A673 (cell line): Measurements from ENCODE around the gene HPSE2. TPM values are rescaled to one million over a fixed set of nuclear protein-coding genes. Genes with fewer than 3 reads are reported as not detected.
"Not testable (repeated sequence)": the region's sequence is repeated elsewhere in the genome, so short reads cannot be mapped to it uniquely, and the experiment has no call there.

Source experiments
- BruUV-seq: library from RNA; stranded (reverse); fragments of 400-500 nt; replicated peaks from 2 replicates; lab custom pipeline; 2021; lab: Mats Ljungman, UMichigan
- CTCF ChIA-PET: fragments of 300-600 bp; sonication (Branson Sonifier 250); formaldehyde crosslinking; loops from one replicate; lab custom pipeline; 2022; ENCODE audit warnings: antibody characterized with exemption; lab: Charles Lee
- POLR2A ChIA-PET: fragments of 300-600 bp; sonication (Branson Sonifier 250); formaldehyde crosslinking; loops from one replicate; lab custom pipeline; 2022; ENCODE audit warnings: antibody characterized with exemption; ENCODE audit not compliant: low non-redundant PET; lab: Charles Lee
- DNase-seq: peaks from one replicate; pipeline ENCODE4 v3.0.0-alpha.2; 2015; ENCODE audit warnings: low spot score
- H3K27ac ChIP-seq: fragments of 200-600 bp; sonication (generic); 2 replicates; pipeline ENCODE4 v1.5.1; 2016; ENCODE audit warnings: mixed run types, low read depth, mild to moderate bottlenecking, mixed read lengths, antibody characterized with exemption, low read length; ENCODE audit not compliant: poor library complexity, severe bottlenecking
- H3K27me3 ChIP-seq: fragments of 200-600 bp; sonication (generic); replicated peaks from 2 replicates; pipeline ENCODE4 v1.6.1; 2017; ENCODE audit warnings: mixed run types, low read depth, mild to moderate bottlenecking, mixed read lengths, antibody characterized with exemption, low read length; ENCODE audit not compliant: insufficient read depth, poor library complexity
- H3K36me3 ChIP-seq: fragments of 200-600 bp; sonication (generic); 2 replicates; pipeline ENCODE4 v1.6.1; 2016; ENCODE audit warnings: mixed run types, mild to moderate bottlenecking, mixed read lengths, antibody characterized with exemption, low read length; ENCODE audit not compliant: insufficient read depth, poor library complexity, severe bottlenecking
- H3K4me1 ChIP-seq: fragments of 200-600 bp; sonication (generic); 2 replicates; pipeline ENCODE4 v1.6.1; 2017; ENCODE audit warnings: mixed run types, mild to moderate bottlenecking, mixed read lengths, antibody characterized with exemption, low read length; ENCODE audit not compliant: insufficient read depth, poor library complexity, severe bottlenecking
- H3K4me3 ChIP-seq: fragments of 200-600 bp; sonication (generic); 2 replicates; pipeline ENCODE4 v1.5.1; 2016; ENCODE audit warnings: low read depth, mixed run types, mild to moderate bottlenecking, mixed read lengths, low read length; ENCODE audit not compliant: poor library complexity, severe bottlenecking
- H3K9me3 ChIP-seq: fragments of 200-600 bp; sonication (generic); 2 replicates; pipeline ENCODE4 v1.6.1; 2016; ENCODE audit warnings: mixed run types, low read depth, mild to moderate bottlenecking, mixed read lengths, antibody characterized with exemption, low read length; ENCODE audit not compliant: poor library complexity, severe bottlenecking
- EZH2 ChIP-seq: fragments of 200-600 bp; sonication (generic); IDR thresholded peaks from 2 replicates; pipeline ENCODE4 v1.6.1; 2017; ENCODE audit warnings: borderline replicate concordance, low read depth, mild to moderate bottlenecking, mixed read lengths, antibody characterized with exemption, low read length; ENCODE audit not compliant: poor library complexity, severe bottlenecking
- intact Hi-C: fragments of 100-400 bp; cut with micrococcal nuclease; formaldehyde crosslinking; loops from one replicate; pipeline ENCODE4 v1.10.0; 2022; ENCODE audit not compliant: unreplicated experiment
- total RNA-seq: library from RNA; stranded (reverse); gene quantifications from 2 replicates; pipeline ENCODE4 v1.2.3, GENCODE V29; 2021
- TF ChIP-seq, protein P1 (sequence below): fragments of 300-800, 200-600 bp; sonication (generic); conservative IDR thresholded peaks from 2 replicates; pipeline ENCODE4 v1.5.1; 2017; ENCODE audit warnings: low read depth, mild to moderate bottlenecking, antibody characterized with exemption, low read length, moderate library complexity, mixed read lengths

The HPSE2 gene
- total RNA-seq, 1 experiment from 2014 or later = not detected

DNA sequence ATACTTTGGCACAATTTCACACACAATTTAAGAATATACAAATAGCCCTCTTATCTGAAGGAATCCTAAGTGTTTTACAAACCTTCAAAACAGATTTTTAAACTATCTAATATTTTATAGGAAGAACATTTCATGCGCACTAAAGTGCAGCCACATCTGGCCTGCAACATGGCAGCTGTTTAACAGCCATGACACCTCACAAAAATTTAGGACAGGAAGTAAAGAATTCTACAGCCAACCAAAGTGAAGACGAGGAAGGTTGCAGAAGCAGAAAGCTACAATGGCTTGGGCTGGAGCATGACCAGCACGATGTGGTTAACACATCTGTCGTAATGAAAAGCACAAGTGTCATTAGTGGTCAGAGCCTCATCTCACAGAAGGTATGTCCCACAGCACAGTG is 238.1 kb downstream of the HPSE2 start:
- no peaks in the 10 kb centered on the region for H3K36me3 ChIP-seq
- intact Hi-C loops = no loop called here
- CTCF ChIA-PET = no interaction called here
- H3K4me1 ChIP-seq = no peaks in the 10 kb centered on the region
- DNase-seq = no peak
- TF ChIP-seq, protein P1, sequence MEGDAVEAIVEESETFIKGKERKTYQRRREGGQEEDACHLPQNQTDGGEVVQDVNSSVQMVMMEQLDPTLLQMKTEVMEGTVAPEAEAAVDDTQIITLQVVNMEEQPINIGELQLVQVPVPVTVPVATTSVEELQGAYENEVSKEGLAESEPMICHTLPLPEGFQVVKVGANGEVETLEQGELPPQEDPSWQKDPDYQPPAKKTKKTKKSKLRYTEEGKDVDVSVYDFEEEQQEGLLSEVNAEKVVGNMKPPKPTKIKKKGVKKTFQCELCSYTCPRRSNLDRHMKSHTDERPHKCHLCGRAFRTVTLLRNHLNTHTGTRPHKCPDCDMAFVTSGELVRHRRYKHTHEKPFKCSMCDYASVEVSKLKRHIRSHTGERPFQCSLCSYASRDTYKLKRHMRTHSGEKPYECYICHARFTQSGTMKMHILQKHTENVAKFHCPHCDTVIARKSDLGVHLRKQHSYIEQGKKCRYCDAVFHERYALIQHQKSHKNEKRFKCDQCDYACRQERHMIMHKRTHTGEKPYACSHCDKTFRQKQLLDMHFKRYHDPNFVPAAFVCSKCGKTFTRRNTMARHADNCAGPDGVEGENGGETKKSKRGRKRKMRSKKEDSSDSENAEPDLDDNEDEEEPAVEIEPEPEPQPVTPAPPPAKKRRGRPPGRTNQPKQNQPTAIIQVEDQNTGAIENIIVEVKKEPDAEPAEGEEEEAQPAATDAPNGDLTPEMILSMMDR = no peak
- TF ChIP-seq EZH2 = no peak
- no TSS peak for BruUV-seq
- no peak overlapping the region for H3K27ac ChIP-seq
- no peaks in the 10 kb centered on the region for H3K27me3 ChIP-seq
- POLR2A ChIA-PET = no interaction called here
- no peak overlapping the region for H3K4me3 ChIP-seq
- H3K9me3 ChIP-seq = no peaks in the 10 kb centered on the region

DNA sequence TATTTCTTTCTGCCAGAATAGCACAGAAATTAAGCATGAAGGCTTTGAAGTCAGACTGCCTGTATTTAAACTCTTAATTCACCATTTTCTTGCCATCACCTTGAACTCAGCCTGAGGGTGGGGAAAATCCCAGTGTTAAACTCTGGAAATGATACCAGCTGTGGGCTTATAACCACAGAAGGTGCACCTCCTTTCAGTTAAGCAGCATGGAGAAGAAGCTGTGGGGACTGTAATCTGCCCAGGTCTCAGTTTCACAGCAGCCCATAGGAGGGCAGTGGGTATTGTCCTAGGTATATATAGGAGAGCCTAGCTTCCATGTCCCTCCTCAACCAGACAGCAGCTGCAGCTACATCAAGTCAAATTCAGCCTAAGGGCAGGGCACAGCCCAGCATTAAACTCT is 241.6 kb downstream of the HPSE2 start:
- Histone ChIP-seq H3K27me3 (no peaks in the 10 kb centered on the region), H3K4me1 (no peaks in the 10 kb centered on the region), H3K36me3 (no peaks in the 10 kb centered on the region), H3K9me3 (no peaks in the 10 kb centered on the region), H3K4me3 (no peak overlapping the region), H3K27ac (no peak overlapping the region)
- DNase-seq = no peak
- intact Hi-C loops = no loop called here
- CTCF ChIA-PET = no interaction called here
- no TSS peak for BruUV-seq
- POLR2A ChIA-PET = no interaction called here
- TF ChIP-seq, protein P1 = no peak
- no peak for TF ChIP-seq EZH2

DNA sequence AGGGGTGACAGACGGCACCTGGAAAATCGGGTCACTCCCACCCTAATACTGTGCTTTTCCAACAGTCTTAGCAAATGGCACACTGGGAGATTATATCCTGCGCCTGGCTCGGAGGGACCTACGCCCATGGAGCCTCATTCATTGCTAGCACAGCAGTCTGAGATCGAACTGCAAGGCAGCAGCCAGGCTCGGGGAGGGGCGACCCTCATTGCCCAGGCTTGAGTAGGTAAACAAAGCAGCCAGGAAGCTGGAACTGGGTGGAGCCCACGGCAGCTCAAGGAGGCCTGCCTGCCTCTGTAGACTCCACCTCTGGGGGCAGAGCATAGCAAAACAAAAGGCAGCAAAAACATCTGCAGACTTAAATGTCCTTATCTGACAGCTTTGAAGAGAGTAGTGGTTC is 251.9 kb downstream of the HPSE2 start:
- intact Hi-C loops, DNase-seq, H3K27me3 ChIP-seq, CTCF ChIA-PET, H3K4me1 ChIP-seq, H3K27ac ChIP-seq, POLR2A ChIA-PET, H3K9me3 ChIP-seq, BruUV-seq, H3K4me3 ChIP-seq, H3K36me3 ChIP-seq: not testable (repeated sequence)

DNA sequence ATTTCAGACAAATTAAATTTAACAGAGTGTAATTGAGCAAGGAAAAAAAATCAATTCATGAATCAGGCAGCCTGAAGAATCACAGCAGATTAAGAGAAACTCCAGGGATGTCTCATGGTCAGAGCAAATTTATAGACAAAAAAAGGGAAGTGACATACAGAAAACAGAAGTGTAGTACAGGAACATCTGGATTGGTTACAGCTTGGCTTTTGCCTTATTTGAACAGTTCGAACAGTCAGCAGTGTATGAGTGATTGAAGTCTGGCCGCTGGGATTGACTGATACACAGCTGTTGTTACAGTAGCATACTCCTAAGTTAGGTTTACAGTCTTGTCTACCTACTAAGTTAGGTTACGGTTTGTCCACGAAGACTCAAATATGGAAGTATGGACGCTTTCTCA is 255.3 kb downstream of the HPSE2 start:
- Histone ChIP-seq H3K4me1 (no peaks in the 10 kb centered on the region), H3K27me3 (no peaks in the 10 kb centered on the region), H3K4me3 (no peak overlapping the region), H3K27ac (no peak overlapping the region), H3K9me3 (no peaks in the 10 kb centered on the region), H3K36me3 (no peaks in the 10 kb centered on the region)
- TF ChIP-seq, protein P1 = no peak
- TF ChIP-seq EZH2 = no peak
- intact Hi-C loops = no loop called here
- ChIA-PET CTCF (no interaction called here), POLR2A (no interaction called here)
- BruUV-seq = no TSS peak
- DNase-seq = no peak
